Measurements from ENCODE around the gene PPAT. TPM values are rescaled to one million over a fixed set of nuclear protein-coding genes. Genes with fewer than 3 reads are reported as not detected.

Gene PPAT
- 4.7 TPM for total RNA-seq
- long read RNA-seq, transcript PPAT-201 (11 exons, 3,682 nt): major isoform, 8 of 9 reads
- long read RNA-seq, partial matches to known transcripts: 0 of 9 reads
- long read RNA-seq, other reads (novel, unspliced or antisense): 1 of 9 reads

GRCh38 chr4:56435140-56435926 lies at the start of gene PPAT:
PPAT (minus strand) TSS chr4:56435615; CDS start chr4:56435477, 138 bp downstream.
- H3K4me1 ChIP-seq: peaks cover 26% of the 10 kb centered on the region
- no peaks in the 10 kb centered on the region for H3K9me3 ChIP-seq
- TF ChIP-seq CTCF (IDR thresholded peaks at IDR 0.05): peak; percentile 52
- intact Hi-C loops (cut with DNase I): no loop called here
- ATAC-seq: peak; percentile 97 to 98
- no peaks in the 10 kb centered on the region for H3K36me3 ChIP-seq
- peak within 1 kb of the TSS; percentile 92 for H3K27ac ChIP-seq
- peak; percentile 99 for DNase-seq
- H3K4me3 ChIP-seq: peak within 1 kb of the TSS; percentile 77
- H3K27me3 ChIP-seq (ENCODE audit: low read depth): no peaks in the 10 kb centered on the region

- Histone ChIP-seq H3K36me3 (peaks cover 99% of the 10 kb centered on the region), H3K4me3 (no peak overlapping the region), H3K27me3 (ENCODE audit: low read depth) (no peaks in the 10 kb centered on the region), H3K4me1 (no peaks in the 10 kb centered on the region), H3K9me3 (no peaks in the 10 kb centered on the region), H3K27ac (no peak overlapping the region)
- TF ChIP-seq CTCF (IDR thresholded peaks at IDR 0.05): no peak
- intact Hi-C loops (cut with DNase I): no loop called here
- ATAC-seq: no peak
- DNase-seq: no peak
Measured at GRCh38 chr4:56480691-56481090, 45.3 kb upstream of the PPAT start.

GRCh38 chr4:56477192-56477702 lies 41.8 kb upstream of the PPAT start:
- Histone ChIP-seq H3K9me3 (no peaks in the 10 kb centered on the region), H3K4me3 (no peak overlapping the region), H3K4me1 (no peaks in the 10 kb centered on the region), H3K36me3 (peaks cover 98% of the 10 kb centered on the region), H3K27me3 (ENCODE audit: low read depth) (no peaks in the 10 kb centered on the region), H3K27ac (no peak overlapping the region)
- no peak for TF ChIP-seq CTCF (IDR thresholded peaks at IDR 0.05)
- no peak for ATAC-seq
- DNase-seq: no peak
- intact Hi-C loops (cut with DNase I): no loop called here

- H3K9me3 ChIP-seq: no peaks in the 10 kb centered on the region
- no peaks in the 10 kb centered on the region for H3K27me3 ChIP-seq (ENCODE audit: low read depth)
- no peak for TF ChIP-seq CTCF (IDR thresholded peaks at IDR 0.05)
- DNase-seq: no peak
- H3K4me1 ChIP-seq: no peaks in the 10 kb centered on the region
- peaks cover 97% of the 10 kb centered on the region for H3K36me3 ChIP-seq
- no peak overlapping the region for H3K4me3 ChIP-seq
- no peak for ATAC-seq
- H3K27ac ChIP-seq: no peak overlapping the region
- intact Hi-C loops (cut with DNase I): no loop called here
Measured at GRCh38 chr4:56475917-56476316, 40.5 kb upstream of the PPAT start.

- ATAC-seq (no peak), DNase-seq (no peak)
- Histone ChIP-seq H3K27me3 (ENCODE audit: low read depth) (no peaks in the 10 kb centered on the region), H3K36me3 (peaks cover 38% of the 10 kb centered on the region), H3K27ac (no peak overlapping the region), H3K4me3 (no peak overlapping the region), H3K9me3 (no peaks in the 10 kb centered on the region), H3K4me1 (peaks cover 32% of the 10 kb centered on the region)
- intact Hi-C loops (cut with DNase I): no loop called here
- no peak for TF ChIP-seq CTCF (IDR thresholded peaks at IDR 0.05)
Measured at GRCh38 chr4:56469489-56470210, 34.2 kb upstream of the PPAT start.
